GM10266 (cell line): ENCODE results near the gene ABHD11.
"Not testable (repeated sequence)": the region's sequence is repeated elsewhere in the genome, so short reads cannot be mapped to it uniquely, and the experiment has no call there.

ENCODE experiments used
- DNase-seq: peaks from one replicate; pipeline ENCODE4 v3.0.0; 2012; ENCODE audit errors: extremely low spot score
- CTCF ChIP-seq: IDR thresholded peaks from 2 replicates; pipeline ENCODE4 v1.5.1; 2012; ENCODE audit warnings: mild to moderate bottlenecking, low read depth; ENCODE audit not compliant: control insufficient read depth, insufficient read depth; ENCODE audit errors: missing control alignments

ABHD11 gene

GRCh38 chr7:73723813-73724212 lies 14.8 kb downstream of the ABHD11 start:
- DNase-seq = no peak

GRCh38 chr7:73722785-73723184 lies 15.8 kb downstream of the ABHD11 start:
- DNase-seq = no peak
- no peak for TF ChIP-seq CTCF

More at GRCh38 chr7:73723813-73724212, 14.8 kb downstream of the ABHD11 start:
- no peak for TF ChIP-seq CTCF

GRCh38 chr7:73722182-73722581 lies 16.4 kb downstream of the ABHD11 start:
- not testable (repeated sequence) for DNase-seq

GRCh38 chr7:73721377-73721817 lies 17.2 kb downstream of the ABHD11 start:
- no peak for DNase-seq
- TF ChIP-seq CTCF = no peak

- DNase-seq = not testable (repeated sequence)
These were observed 18.2 kb downstream of the ABHD11 start for GRCh38 chr7:73720443-73720842.

- no peak for DNase-seq
- no peak for TF ChIP-seq CTCF
These were observed 18.8 kb downstream of the ABHD11 start for GRCh38 chr7:73719806-73720169.

GRCh38 chr7:73718905-73719805 lies 19.4 kb downstream of the ABHD11 start, which contains the start of gene STX1A:
TSS of gene STX1A (minus strand) at chr7:73719669. CDS start at chr7:73719631, 38 bp downstream.
- no peak for TF ChIP-seq CTCF
- DNase-seq = peak; percentile 98

GRCh38 chr7:73718438-73718881 lies 20.1 kb downstream of the ABHD11 start:
- TF ChIP-seq CTCF = no peak
- no peak for DNase-seq
